Lung (tissue), 12 donors: ENCODE measurements around the gene METTL18. TPM values are rescaled to one million over a fixed set of nuclear protein-coding genes. Genes with fewer than 3 reads are reported as not detected.

ENCODE experiments used
- ATAC-seq: fragments of 200-7000 bp; cut with Tn5 transposase; one replicate; pipeline ENCODE4 v1.9.1; 2020; ENCODE audit warnings: moderate number of reproducible peaks; ENCODE audit not compliant: insufficient read depth, low FRiP score
- DNase-seq, 3 donors: peaks; one replicate each; pipeline ENCODE4 v3.0.0-alpha.2; 2013 to 2017
- H3K27ac ChIP-seq, 2 donors: one replicate each; pipeline ENCODE4 v1.5.1; 2013; ENCODE audit warnings: mild to moderate bottlenecking in 2 of 2, moderate library complexity in 2 of 2, control low read depth in 1 of 2, inconsistent platforms in 1 of 2, low read depth in 1 of 2, low read length in 1 of 2
- H3K27me3 ChIP-seq, 3 donors: one replicate each; pipeline ENCODE4 v1.5.1; 2013; ENCODE audit warnings: low read length in 2 of 3; ENCODE audit not compliant: control insufficient read depth in 3 of 3, insufficient read depth in 3 of 3
- H3K36me3 ChIP-seq, 4 donors: one replicate each; pipeline ENCODE4 v1.5.1; 2013; ENCODE audit warnings: low read length in 4 of 4, mild to moderate bottlenecking in 1 of 4, moderate library complexity in 1 of 4; ENCODE audit not compliant: control insufficient read depth in 4 of 4, insufficient read depth in 4 of 4
- H3K4me1 ChIP-seq, 5 donors: one replicate each; pipeline ENCODE4 v1.5.1; 2013; ENCODE audit warnings: low read length in 5 of 5, mild to moderate bottlenecking in 2 of 5, moderate library complexity in 1 of 5; ENCODE audit not compliant: control insufficient read depth in 5 of 5, insufficient read depth in 5 of 5
- H3K4me3 ChIP-seq: one replicate; pipeline ENCODE4 v1.5.1; 2013; ENCODE audit warnings: mild to moderate bottlenecking, control low read depth, moderate library complexity
- H3K9ac ChIP-seq, 2 donors: one replicate each; pipeline ENCODE4 v1.5.1; 2013; ENCODE audit warnings: low read length in 2 of 2, control low read depth in 1 of 2; ENCODE audit not compliant: insufficient read depth in 1 of 2
- H3K9me3 ChIP-seq, 4 donors: one replicate each; pipeline ENCODE4 v1.5.1; 2013; ENCODE audit warnings: low read length in 3 of 4, mild to moderate bottlenecking in 1 of 4, moderate library complexity in 1 of 4; ENCODE audit not compliant: control insufficient read depth in 4 of 4, insufficient read depth in 3 of 4
- CTCF ChIP-seq: IDR thresholded peaks from 2 replicates; pipeline ENCODE4 v1.5.1; 2012; ENCODE audit warnings: mild to moderate bottlenecking; ENCODE audit errors: control extremely low read depth, extremely low read depth
- WGBS, 2 donors: extraction: QIAGEN DNeasy Blood & Tissue Kit; methylation state at CpG; one replicate each; pipeline ENCODE4 v1.1.7; 2013; 5-methylcytosine and 5-hydroxymethylcytosine counted together
- polyA plus RNA-seq, 2 donors: library from polyadenylated mRNA; stranded (reverse); fragments of 200-250 nt; gene quantifications; one replicate each; pipeline ENCODE4 v1.2.1, GENCODE V29; 2013
- total RNA-seq, 2 donors: library from RNA; depleted of rRNA in 1 of 2; stranded (reverse); fragments of >200 nt in 1 of 2; gene quantifications; one replicate each; pipeline ENCODE4 v1.2.1, GENCODE V29; 2014 to 2021
- donor health status: control.
- donor health status: control.
- donor health status: Bipolar disorder and iron deficiency.
- donor health status: healthy.
- donor health status: DM: yes; HTN: yes; CAD: no.

METTL18 gene
- total and polyA plus RNA-seq, 4 donors = 4.4 to 8.6 (median 6.4) TPM

- no peak overlapping the region for H3K9ac ChIP-seq
- no peaks in the 10 kb centered on the region for H3K9me3 ChIP-seq
- no peaks in the 10 kb centered on the region for H3K27me3 ChIP-seq
- no peaks in the 10 kb centered on the region for H3K4me1 ChIP-seq
- 96 to 98% methylated on average over 2 of the region's 2 CpGs for WGBS, 2 donors
- no peak overlapping the region for H3K4me3 ChIP-seq
- DNase-seq (no peak), ATAC-seq (no peak)
- H3K36me3 ChIP-seq = peaks cover 2 to 17% (median 5%) of the 10 kb centered on the region in 4 donors
- no peak for TF ChIP-seq CTCF
- no peak overlapping the region for H3K27ac ChIP-seq
Observed at GRCh38 chr1:169804941-169805340, 10.2 kb upstream of the METTL18 start.

GRCh38 chr1:169802888-169803287 is 8.2 kb upstream of the METTL18 start:
- no peaks in the 10 kb centered on the region for H3K4me1 ChIP-seq
- H3K4me3 ChIP-seq = no peak overlapping the region
- no peak for TF ChIP-seq CTCF
- no peak overlapping the region for H3K9ac ChIP-seq
- ATAC-seq = no peak
- H3K27me3 ChIP-seq = no peaks in the 10 kb centered on the region
- DNase-seq = no peak
- no peak overlapping the region for H3K27ac ChIP-seq
- H3K36me3 ChIP-seq = peaks cover 2 to 17% (median 5%) of the 10 kb centered on the region in 4 donors
- H3K9me3 ChIP-seq = no peaks in the 10 kb centered on the region

GRCh38 chr1:169797281-169797680 is 2.6 kb upstream of the METTL18 start:
- no peak for ATAC-seq
- Histone ChIP-seq H3K36me3 (peaks cover 0 to 2% (median 1%) of the 10 kb centered on the region in 4 donors), H3K4me3 (no peak overlapping the region), H3K9ac (no peak overlapping the region), H3K27ac (no peak overlapping the region), H3K27me3 (no peaks in the 10 kb centered on the region), H3K9me3 (no peaks in the 10 kb centered on the region), H3K4me1 (peaks cover 2 to 22% (median 10%) of the 10 kb centered on the region in 5 donors)
- DNase-seq = no peak
- 98 to 99% methylated on average over 5 of the region's 5 CpGs for WGBS, 2 donors
- no peak for TF ChIP-seq CTCF

DNA sequence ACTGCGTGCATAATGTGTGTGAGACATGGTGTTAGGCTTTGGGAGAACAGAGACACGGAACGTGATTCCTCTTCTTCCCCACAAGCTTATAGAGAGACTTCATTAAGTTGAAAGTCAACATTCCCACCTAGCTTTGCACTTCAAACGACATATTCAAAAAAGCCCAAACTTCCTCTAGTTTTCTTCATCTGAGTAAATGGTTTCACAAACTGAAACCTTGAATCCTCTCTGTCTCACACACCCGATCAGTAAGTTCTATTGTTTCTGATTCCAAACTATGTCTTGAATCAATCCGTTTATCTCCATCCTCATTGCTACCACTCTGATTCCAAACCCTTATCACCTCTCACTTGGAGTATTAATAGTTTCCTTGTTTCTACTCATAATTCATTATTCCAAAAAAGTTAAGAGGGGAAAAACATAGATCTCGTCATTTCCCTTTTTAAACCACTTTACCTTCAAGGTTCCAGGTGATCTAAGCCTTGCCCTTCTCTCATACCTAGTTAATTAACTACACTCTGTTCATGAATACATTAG is 1.6 kb upstream of the METTL18 start:
- peaks cover 0 to 2% (median 1%) of the 10 kb centered on the region in 4 donors for H3K36me3 ChIP-seq
- no peaks in the 10 kb centered on the region for H3K9me3 ChIP-seq
- no peaks in the 10 kb centered on the region for H3K27me3 ChIP-seq
- H3K9ac ChIP-seq = no peak overlapping the region
- WGBS, 2 donors = 81 to 83% methylated on average over 7 of the region's 7 CpGs
- H3K27ac ChIP-seq = no peak overlapping the region
- H3K4me3 ChIP-seq = no peak overlapping the region
- peaks cover 2 to 22% (median 10%) of the 10 kb centered on the region in 5 donors for H3K4me1 ChIP-seq
- no peak for TF ChIP-seq CTCF
- no peak for DNase-seq
- ATAC-seq = no peak
